ENCODE measurements around the gene EIF4G2. TPM values are rescaled to one million over a fixed set of nuclear protein-coding genes. Genes with fewer than 3 reads are reported as not detected.

The EIF4G2 gene
- total and polyA plus RNA-seq, 2 experiments from 2014 or later = 358 to 788 TPM

- TF ChIP-seq ZNF462 (CRISPR knock-in tag; IDR thresholded peaks at IDR 0.05) = no peak
Measured at GRCh38 chr11:10793470-10794255, 15.1 kb downstream of the EIF4G2 start (continued).

GRCh38 chr11:10792385-10793068 is 16.2 kb downstream of the EIF4G2 start:
- H3F3A ChIP-seq (replicated peaks; ENCODE audit: low read depth) = peaks cover 21% of the 10 kb centered on the region
- no peak overlapping the region for H3K4me3 Mint-ChIP-seq
- peaks cover 18% of the 10 kb centered on the region; the same call in 2 of the 3 replicates for H3K36me3 Mint-ChIP-seq (ENCODE audit: low read depth)
- 0 out of 2 replicates have a peak, but pooled peaks cover 5% of the 10 kb centered on the region for H3K27me3 ChIP-seq (ENCODE audit: insufficient read depth)
- H3K9me3 Mint-ChIP-seq = no peaks in the 10 kb centered on the region; the same call in 2 of the 3 replicates
- TF ChIP-seq CTCF (conservative IDR thresholded peaks at IDR 0.05; ENCODE audit: low read depth in 2 of 2) = peak; percentile 83 to 99
- no peak for TF ChIP-seq EZH2phosphoT487 (IDR thresholded peaks at IDR 0.05; ENCODE audit: unreplicated experiment)
- H3K36me3 ChIP-seq (ENCODE audit: insufficient read depth) = peaks cover 7% of the 10 kb centered on the region
- no peaks in the 10 kb centered on the region for H3K79me2 ChIP-seq (replicated peaks; ENCODE audit: insufficient read depth)
- H3K27ac Mint-ChIP-seq = no peak overlapping the region
- no peaks in the 10 kb centered on the region for H3K4me1 ChIP-seq (ENCODE audit: insufficient read depth)
- H3K4me1 Mint-ChIP-seq = peaks cover 6% of the 10 kb centered on the region; the same call in 2 of the 3 replicates
- H3K4me2 ChIP-seq = peak overlapping the region; percentile 74
- no peak overlapping the region for H3K27ac ChIP-seq (ENCODE audit: low read depth)
- H3K4me3 ChIP-seq = peak overlapping the region; percentile 38
- peak; percentile 95 for DNase-seq (ENCODE audit: low spot score)
- H3K9me2 ChIP-seq (ENCODE audit: insufficient read depth) = no peaks in the 10 kb centered on the region
- H4K20me1 ChIP-seq (replicated peaks; ENCODE audit: insufficient read depth) = no peaks in the 10 kb centered on the region
- H2AFZ ChIP-seq = peak overlapping the region; percentile 94
- ATAC-seq = peak; percentile 92
- peaks cover 10% of the 10 kb centered on the region for H3K27me3 Mint-ChIP-seq (ENCODE audit: insufficient read depth, low read depth, poor library complexity)

Measured in GM23338 (cell line).